HEK293 (cell line): ENCODE measurements around the gene SLC39A10.

Experiments
- REST ChIP-seq: fragments of 450-650 bp; formaldehyde crosslinking; IDR thresholded peaks from 2 replicates; pipeline ENCODE4 v1.5.1; 2016; ENCODE audit warnings: missing biosample characterization, missing genetic modification characterization
- SALL2 ChIP-seq: fragments of 450-650 bp; formaldehyde crosslinking; IDR thresholded peaks from 2 replicates; pipeline ENCODE4 v1.5.0; 2017; ENCODE audit warnings: missing biosample characterization, mild to moderate bottlenecking, missing genetic modification characterization, borderline replicate concordance
- ZNF362 ChIP-seq: fragments of 450-650 bp; formaldehyde crosslinking; IDR thresholded peaks from 2 replicates; pipeline ENCODE4 v1.5.1; 2016; ENCODE audit warnings: missing biosample characterization, missing genetic modification characterization
- ZNF561 ChIP-seq: fragments of 450-650 bp; IDR thresholded peaks from 2 replicates; pipeline ENCODE4 v1.5.1; 2018; ENCODE audit warnings: missing biosample characterization, missing genetic modification characterization, borderline replicate concordance
- ZNF692 ChIP-seq: fragments of 450-650 bp; formaldehyde crosslinking; IDR thresholded peaks from 2 replicates; pipeline ENCODE4 v1.5.1; 2016; ENCODE audit warnings: missing biosample characterization, missing genetic modification characterization
- ZNF768 ChIP-seq: fragments of 450-650 bp; formaldehyde crosslinking; IDR thresholded peaks from 2 replicates; pipeline ENCODE4 v1.5.1; 2018; ENCODE audit warnings: missing biosample characterization, mild to moderate bottlenecking, missing genetic modification characterization

GRCh38 chr2:195706161-195706900 lies 49.3 kb downstream of the SLC39A10 start:
- TF ChIP-seq ZNF362 (tag by site-specific recombination) (no peak), ZNF561 (tag by site-specific recombination) (no peak), ZNF768 (tag by site-specific recombination) (no peak), ZNF692 (tag by site-specific recombination) (no peak), SALL2 (tag by site-specific recombination) (no peak), REST (no peak)
